ENCODE data around the gene NFIX. TPM values are rescaled to one million over a fixed set of nuclear protein-coding genes. Genes with fewer than 3 reads are reported as not detected.

Gene NFIX
- total and polyA plus RNA-seq, 12 donors: 16.8 to 162 (median 138) TPM

DNA sequence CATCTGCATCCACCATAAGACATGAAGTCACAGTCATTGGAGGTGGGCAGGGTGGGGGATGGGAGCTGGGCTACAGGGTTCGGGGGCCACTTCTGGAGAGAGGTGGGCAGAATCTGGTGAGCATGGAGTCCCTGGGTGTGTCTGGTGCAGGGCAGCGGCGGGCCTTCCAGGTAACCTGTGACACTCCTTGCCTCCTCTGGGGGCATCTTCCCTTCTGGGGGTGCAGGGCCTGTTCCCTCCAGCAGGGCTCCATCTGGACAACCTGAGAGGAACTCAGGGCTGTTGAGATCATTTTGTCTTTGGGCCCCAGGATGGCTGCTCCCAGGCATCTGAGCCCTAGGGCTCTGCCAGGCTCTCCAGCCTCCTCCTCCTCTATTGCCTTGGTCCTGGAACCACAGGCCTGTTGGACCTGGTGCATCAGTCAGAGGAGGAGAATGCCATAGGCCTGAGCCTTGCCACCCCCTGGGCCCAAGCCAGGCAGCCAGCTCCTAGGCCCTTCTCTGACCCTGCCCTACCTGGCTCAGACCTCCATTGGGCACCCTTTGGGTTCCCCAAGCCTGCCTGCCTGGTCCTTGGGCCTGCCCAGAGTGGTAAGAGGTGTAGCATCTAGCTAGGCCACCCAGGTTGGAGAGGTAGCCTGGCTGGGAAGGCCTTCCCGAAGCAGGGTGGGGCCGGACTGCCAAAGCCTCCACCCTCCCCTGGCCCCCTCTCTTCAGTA, 94.0 kb downstream of the NFIX start:
- intact Hi-C loops (cut with DNase I): loop anchor here in 1 of 10 donors (5.0 kb wide), 1 partner anchor 97 kb away; no protein-coding TSS in a partner anchor
- Histone ChIP-seq H3K27ac (peak overlapping the region in 8 of 10 donors; percentile 65 to 95 (median 88)), H3K36me3 (peaks cover 0 to 57% (median 3%) of the 10 kb centered on the region in 9 donors), H3K9me3 (no peaks in the 10 kb centered on the region), H3K27me3 (no peaks in the 10 kb centered on the region), H3K4me3 (no peak overlapping the region), H3K4me1 (peaks cover 39 to 72% (median 55%) of the 10 kb centered on the region in 9 donors)
- TF ChIP-seq, protein P1, sequence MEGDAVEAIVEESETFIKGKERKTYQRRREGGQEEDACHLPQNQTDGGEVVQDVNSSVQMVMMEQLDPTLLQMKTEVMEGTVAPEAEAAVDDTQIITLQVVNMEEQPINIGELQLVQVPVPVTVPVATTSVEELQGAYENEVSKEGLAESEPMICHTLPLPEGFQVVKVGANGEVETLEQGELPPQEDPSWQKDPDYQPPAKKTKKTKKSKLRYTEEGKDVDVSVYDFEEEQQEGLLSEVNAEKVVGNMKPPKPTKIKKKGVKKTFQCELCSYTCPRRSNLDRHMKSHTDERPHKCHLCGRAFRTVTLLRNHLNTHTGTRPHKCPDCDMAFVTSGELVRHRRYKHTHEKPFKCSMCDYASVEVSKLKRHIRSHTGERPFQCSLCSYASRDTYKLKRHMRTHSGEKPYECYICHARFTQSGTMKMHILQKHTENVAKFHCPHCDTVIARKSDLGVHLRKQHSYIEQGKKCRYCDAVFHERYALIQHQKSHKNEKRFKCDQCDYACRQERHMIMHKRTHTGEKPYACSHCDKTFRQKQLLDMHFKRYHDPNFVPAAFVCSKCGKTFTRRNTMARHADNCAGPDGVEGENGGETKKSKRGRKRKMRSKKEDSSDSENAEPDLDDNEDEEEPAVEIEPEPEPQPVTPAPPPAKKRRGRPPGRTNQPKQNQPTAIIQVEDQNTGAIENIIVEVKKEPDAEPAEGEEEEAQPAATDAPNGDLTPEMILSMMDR (IDR thresholded peaks at IDR 0.05): no peak
- DNase-seq (no peak), ATAC-seq (no peak)
- WGBS, 2 donors: 88 to 92% methylated on average over 3 to 5 of the region's 5 CpGs

DNA sequence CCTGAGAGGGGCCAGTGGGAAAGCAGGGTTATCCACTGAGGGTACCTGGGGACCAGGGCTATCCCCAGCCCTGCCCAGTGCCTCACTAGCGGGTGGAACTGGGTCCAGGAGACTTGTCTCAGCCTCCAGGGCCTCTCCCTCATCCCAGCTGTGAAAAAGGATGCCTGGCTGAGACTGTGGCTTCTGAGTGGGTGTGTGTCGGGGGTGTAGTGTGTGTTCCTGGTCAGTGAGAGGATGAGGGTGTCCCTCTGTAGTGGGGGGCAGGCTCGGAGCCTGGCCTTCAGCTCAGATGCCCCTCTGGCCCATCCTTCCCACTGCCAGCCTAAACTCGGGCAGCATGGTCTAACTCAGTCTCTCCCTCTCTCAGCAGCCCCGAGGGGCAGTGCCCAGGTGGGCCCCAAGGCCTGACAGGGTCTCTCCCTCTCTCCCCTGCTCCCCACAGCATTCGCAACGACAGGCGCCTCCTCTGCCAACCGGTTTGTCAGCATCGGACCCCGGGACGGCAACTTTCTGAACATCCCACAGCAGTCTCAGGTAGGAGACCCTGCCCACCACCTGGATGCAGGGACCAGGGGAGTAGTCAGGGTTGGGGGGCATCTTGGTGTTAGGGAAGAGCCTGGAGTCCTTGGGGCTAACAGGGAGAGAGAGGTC, 94.7 kb downstream of the NFIX start:
- TF ChIP-seq, protein P1 (IDR thresholded peaks at IDR 0.05): no peak
- Histone ChIP-seq H3K9me3 (no peaks in the 10 kb centered on the region), H3K27ac (peak overlapping the region; percentile 60 to 95 (median 80)), H3K27me3 (no peaks in the 10 kb centered on the region), H3K4me1 (peaks cover 45 to 78% (median 58%) of the 10 kb centered on the region in 9 donors), H3K36me3 (peaks cover 0 to 60% (median 0%) of the 10 kb centered on the region in 9 donors), H3K4me3 (no peak overlapping the region)
- DNase-seq: no peak
- intact Hi-C loops (cut with DNase I): loop anchor here in 3 of 10 donors (2.0 to 5.0 kb wide), 4 partner anchors 98 to 113 kb away; no protein-coding TSS in a partner anchor
- WGBS, 2 donors: 85 to 88% methylated on average over 12 of the region's 12 CpGs
- no peak for ATAC-seq

DNA sequence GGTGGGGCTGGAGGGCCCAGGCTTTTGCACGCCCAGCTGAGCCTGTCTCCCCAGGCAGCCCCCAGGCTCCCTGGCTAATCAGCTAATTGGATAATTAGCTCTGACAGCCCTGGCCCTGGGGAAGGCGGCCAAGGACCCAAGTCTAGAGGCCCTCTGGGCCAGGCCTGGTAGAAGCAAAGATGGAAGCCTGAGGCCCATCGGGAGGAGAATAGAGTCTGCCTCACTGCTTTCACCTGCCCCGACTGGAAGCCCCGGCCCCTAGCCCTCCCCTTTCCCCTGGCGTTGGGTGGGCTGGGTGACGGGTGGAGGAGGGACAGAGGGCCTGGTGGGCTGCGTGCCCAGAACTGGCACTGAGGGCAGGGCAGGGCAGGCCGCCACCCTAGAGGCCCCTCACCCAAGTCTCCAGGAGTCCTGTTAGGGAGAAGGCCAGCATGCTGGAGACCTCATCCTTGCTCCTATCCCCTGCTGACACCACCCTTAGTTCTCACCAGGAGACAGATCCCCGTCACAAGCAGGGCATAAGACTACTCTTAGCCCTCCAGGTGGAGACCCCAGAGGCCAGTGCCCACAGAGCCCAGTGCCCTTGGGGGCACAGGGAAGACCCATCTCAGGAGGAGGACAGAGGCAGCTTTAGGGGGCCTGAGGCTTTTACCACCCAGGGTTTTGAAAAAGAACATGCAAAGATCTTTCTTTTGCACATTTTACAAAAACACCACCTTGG, 95.4 kb downstream of the NFIX start:
- ATAC-seq: no peak
- intact Hi-C loops (cut with DNase I): loop anchor here in 3 of 10 donors (2.0 to 5.0 kb wide), 3 partner anchors 106 to 113 kb away; no protein-coding TSS in a partner anchor
- no peak for DNase-seq
- Histone ChIP-seq H3K36me3 (peaks cover 0 to 64% (median 0%) of the 10 kb centered on the region in 9 donors), H3K4me1 (peaks cover 39 to 78% (median 58%) of the 10 kb centered on the region in 9 donors), H3K27ac (peak overlapping the region; percentile 60 to 95 (median 80)), H3K27me3 (no peaks in the 10 kb centered on the region), H3K4me3 (no peak overlapping the region), H3K9me3 (no peaks in the 10 kb centered on the region)
- TF ChIP-seq, protein P1 (IDR thresholded peaks at IDR 0.05): no peak
- 73 to 86% methylated on average over 10 of the region's 10 CpGs for WGBS, 2 donors

All from heart right ventricle (tissue), 16 donors.